ENCODE measurements around the gene ZG16B. TPM values are rescaled to one million over a fixed set of nuclear protein-coding genes. Genes with fewer than 3 reads are reported as not detected.

Gene ZG16B, protein sequence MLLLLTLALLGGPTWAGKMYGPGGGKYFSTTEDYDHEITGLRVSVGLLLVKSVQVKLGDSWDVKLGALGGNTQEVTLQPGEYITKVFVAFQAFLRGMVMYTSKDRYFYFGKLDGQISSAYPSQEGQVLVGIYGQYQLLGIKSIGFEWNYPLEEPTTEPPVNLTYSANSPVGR
- total RNA-seq: 6.5 and 8.0 TPM in 2 replicates

DNA sequence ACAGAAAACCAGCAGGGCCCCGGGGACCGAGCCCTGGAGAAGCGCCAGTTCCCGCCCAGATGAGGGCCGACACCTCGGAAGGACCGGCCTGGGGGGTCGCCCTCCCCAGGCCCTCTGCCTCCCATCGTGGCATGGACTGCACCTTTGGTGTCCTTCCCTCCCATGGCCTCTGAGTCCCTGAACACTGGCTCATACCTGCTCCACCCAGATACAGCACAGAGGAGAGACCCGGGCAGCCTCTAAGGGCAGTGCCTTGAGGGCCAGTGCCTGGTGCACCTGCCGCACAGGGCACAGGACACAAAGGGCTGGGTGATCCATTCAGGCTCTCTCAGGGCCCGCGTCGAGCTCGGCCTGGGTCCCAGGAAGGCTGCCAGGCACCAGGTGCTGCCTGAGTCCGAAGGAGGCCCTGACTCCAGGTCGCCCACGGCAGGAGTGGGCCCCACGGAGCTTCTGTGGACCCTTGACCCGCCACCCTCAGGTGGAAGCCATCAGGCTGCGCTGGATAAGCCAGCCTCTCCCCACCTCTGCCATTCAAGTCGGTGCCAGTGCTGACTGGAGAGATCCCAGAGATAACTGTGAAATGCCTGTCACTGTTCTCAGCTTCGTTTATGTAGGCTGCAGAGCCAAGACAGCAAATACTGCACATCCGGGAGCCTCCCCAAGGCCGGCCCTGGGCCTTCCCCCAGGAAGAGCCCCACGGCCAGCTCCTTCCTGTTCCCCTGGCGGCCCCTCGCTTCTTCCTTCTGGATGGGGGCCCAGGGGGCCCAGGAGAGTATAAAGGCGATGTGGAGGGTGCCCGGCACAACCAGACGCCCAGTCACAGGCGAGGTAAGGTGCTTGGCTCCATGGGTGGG lies at the start of gene ZG16B:
Gene ZG16B (plus strand): TSS at position 803 of the 854 bp plus-strand sequence. CDS start 139 bp downstream, outside the sequence.
- intact Hi-C loops (cut with micrococcal nuclease): no loop called here

DNA sequence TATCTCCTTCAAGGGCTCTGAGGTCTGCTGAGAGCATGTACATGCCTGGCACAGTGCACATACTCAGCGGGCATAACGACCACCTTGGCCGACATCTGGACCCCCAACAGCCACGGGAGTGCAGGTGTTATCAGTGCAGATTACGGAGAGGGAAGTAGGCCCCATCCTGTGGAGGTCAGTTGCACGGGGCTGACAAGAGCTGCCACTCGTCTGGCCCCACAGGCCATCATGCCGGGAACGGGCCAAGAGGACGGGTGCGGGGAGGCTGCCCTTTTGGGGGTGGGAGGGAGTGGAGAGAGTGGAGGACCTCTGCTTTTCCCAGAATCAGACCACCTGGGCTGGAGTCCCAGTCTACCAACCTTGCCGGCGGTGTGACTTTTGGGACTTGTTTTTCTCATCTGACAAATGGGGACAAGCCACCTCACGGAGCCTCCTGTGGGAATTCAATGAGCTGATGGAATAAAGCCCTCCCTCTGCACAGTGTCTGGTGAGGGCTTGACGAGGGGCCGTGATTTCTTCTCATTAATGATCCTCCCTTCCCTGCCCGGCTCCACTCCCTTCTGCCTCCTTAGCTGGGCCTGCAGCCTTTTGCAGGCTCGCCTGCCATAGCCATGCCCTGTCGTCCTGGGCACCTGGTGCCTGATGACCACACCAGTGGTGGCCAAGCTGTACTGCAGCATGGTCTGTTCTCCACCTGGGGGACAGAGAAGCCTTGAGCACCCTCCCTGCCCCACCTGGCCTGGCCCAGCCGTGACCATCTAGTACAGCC lies 47.3 kb upstream of the ZG16B start:
- intact Hi-C loops (cut with micrococcal nuclease): no loop called here

DNA sequence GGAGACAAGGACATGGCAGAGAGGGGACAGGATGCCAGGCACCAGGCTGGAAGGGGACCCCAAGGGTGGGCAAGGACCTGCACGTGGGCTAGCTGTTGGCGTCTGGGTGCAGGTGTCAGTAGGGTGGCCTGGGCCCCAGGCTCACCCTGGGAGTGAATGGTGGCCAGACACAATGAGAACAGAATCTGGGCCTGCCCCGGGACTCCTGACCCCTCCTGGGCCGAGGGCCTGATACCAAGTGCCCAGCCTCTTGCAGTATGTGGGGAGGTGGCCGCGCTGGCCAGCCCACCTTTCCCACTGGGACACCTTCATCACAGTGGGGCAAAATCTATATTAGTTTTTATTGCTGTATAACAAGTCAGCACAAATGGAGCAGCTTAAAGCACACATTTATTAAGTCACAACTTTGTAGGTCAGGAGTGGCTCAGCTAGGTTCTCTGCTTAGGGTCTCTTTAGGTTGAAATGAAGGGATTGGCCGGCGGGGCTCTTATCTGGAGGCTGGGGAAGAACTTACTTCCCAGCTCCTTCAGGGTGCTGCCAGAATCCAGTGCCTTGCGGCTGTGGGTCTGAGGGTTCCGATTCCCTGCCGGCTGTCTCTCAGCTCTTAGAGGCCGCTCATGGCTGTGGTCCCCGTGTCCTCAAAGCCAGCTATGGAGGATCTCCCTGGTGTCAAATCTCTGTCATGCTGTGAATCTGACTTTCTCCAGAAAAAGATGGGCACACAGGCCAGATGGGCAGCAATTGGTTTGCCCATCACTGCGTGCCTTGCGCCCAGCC lies 46.3 kb upstream of the ZG16B start:
- intact Hi-C loops (cut with micrococcal nuclease): no loop called here

DNA sequence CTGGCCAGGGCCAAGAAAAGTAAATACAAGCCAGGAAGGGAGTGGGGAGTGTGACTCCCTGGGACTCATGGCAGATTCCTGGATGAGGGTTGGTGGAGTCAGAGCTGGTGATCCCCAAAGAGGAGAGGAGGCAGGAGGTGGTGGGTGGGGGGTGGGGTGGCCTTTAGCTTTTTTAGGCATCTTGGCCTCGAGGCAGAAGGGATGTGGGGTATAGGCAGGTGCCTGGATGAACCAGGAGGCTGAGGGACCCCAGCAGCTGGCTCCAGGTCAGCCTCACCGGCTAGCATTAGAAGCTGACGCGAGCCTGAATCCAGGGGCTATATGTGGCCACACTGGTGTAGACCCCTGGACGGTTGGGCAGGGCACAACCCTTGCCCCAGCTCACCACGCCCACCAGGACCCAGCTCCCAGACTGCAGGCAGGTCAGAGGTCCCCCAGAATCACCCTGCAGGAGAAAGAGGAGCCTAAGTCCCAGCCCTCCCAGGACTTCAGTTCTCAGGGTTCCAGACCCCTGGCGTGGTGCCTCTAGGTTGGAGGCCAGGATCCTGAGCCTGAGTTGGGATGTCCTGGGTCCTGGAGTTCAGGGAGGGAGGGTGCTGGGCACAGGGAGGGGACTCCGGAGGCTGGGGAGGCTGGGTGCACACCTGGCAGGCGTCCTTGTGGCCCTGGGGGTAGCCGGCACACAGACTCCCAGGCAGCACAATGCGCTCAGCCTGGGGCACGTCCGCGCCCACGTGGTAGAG lies 45.6 kb upstream of the ZG16B start:
- intact Hi-C loops (cut with micrococcal nuclease): no loop called here

GRCh38 chr16:2785101-2785991 lies 44.8 kb upstream of the ZG16B start:
- intact Hi-C loops (cut with micrococcal nuclease): no loop called here

- intact Hi-C loops (cut with micrococcal nuclease): no loop called here
Observed at GRCh38 chr16:2786061-2786825, 43.9 kb upstream of the ZG16B start.

DNA sequence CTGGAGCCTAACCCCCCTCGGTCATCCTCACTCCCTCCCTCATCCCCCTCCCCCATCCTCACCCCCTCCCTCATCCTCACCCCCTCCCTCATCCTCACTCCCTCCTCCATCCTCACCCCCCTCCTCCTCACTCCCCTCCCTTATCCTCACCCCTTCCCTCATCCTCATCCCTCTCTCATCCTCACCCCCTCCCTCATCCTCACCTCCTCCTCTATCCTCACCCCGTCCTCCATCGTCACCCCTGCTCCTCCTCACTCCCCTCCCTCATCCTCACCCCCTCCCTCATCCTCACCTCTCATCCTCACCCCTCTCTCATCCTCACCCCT lies 43.3 kb upstream of the ZG16B start:
- intact Hi-C loops (cut with micrococcal nuclease): no loop called here

- intact Hi-C loops (cut with micrococcal nuclease): no loop called here
Observed at GRCh38 chr16:2787406-2787805, 42.7 kb upstream of the ZG16B start, which contains the start of gene PRSS33. Gene PRSS33, minus strand, starts transcription at chr16:2787560. Its CDS starts 1,013 bp downstream, at chr16:2786547.

DNA sequence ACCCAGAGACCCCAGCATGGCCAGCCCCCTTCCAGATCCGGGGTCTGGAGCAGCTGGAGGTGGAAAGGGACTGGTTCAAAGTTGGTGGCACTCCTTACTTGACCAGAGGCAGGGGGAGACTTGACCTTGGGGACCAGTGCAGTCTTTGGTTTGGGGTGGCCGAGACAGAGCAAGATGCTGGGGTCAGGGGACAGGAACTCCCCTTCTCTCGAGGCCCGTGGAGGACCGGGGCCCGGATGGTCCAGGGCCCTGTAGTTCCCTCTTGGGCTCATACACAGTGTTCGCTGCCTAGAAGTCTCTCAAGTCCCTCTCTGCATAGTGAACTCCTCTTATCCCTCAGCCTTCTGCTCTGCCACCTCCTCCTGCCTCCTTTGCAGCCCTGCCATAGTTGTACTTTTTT lies 42.1 kb upstream of the ZG16B start:
- intact Hi-C loops (cut with micrococcal nuclease): no loop called here

- intact Hi-C loops (cut with micrococcal nuclease): no loop called here
Observed at GRCh38 chr16:2790631-2791030, 39.5 kb upstream of the ZG16B start.

- intact Hi-C loops (cut with micrococcal nuclease): no loop called here
Observed at GRCh38 chr16:2791174-2791573, 38.9 kb upstream of the ZG16B start.

- intact Hi-C loops (cut with micrococcal nuclease): no loop called here
Observed at GRCh38 chr16:2792940-2793339, 37.2 kb upstream of the ZG16B start.

- intact Hi-C loops (cut with micrococcal nuclease): no loop called here
Observed at GRCh38 chr16:2795395-2796143, 34.5 kb upstream of the ZG16B start.

DNA sequence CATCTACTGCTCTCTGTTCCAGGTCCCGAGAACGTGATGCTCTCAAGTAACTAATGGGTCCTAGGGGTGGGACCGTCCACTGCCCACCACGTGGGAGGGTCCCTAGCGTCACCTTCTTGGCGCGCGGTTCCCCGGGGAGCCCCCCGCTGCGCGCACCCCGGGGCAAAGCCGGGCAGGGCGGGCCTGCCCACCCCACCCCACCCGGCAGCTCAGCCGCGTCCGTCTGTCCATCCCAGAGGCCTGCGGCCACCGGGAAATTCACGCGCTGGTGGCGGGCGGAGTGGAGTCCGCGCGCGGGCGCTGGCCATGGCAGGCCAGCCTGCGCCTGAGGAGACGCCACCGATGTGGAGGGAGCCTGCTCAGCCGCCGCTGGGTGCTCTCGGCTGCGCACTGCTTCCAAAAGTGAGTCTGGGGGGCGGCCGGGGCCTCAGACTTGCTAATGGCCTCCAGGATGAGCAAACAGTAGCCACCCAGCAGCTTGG lies 31.3 kb upstream of the ZG16B start:
- intact Hi-C loops (cut with micrococcal nuclease): no loop called here

GRCh38 chr16:2799205-2799858 lies 30.8 kb upstream of the ZG16B start:
- intact Hi-C loops (cut with micrococcal nuclease): no loop called here

DNA sequence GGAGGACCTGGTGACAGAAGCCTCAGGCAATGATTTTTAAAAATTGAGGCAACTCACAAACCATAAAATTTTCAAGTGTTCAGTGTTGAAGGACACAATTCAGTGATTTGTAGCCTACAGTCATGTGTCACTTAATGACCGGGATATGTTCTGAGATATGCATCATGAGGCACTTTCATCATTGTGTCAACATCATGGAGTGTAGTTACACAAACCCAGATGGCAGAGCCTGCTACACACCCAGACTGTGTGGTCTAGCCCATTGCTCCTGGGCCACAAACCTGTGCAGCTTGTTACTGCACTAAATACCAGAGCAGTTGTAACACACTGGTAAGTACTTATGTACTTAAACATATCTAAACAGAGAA lies 30.3 kb upstream of the ZG16B start:
- intact Hi-C loops (cut with micrococcal nuclease): no loop called here

DNA sequence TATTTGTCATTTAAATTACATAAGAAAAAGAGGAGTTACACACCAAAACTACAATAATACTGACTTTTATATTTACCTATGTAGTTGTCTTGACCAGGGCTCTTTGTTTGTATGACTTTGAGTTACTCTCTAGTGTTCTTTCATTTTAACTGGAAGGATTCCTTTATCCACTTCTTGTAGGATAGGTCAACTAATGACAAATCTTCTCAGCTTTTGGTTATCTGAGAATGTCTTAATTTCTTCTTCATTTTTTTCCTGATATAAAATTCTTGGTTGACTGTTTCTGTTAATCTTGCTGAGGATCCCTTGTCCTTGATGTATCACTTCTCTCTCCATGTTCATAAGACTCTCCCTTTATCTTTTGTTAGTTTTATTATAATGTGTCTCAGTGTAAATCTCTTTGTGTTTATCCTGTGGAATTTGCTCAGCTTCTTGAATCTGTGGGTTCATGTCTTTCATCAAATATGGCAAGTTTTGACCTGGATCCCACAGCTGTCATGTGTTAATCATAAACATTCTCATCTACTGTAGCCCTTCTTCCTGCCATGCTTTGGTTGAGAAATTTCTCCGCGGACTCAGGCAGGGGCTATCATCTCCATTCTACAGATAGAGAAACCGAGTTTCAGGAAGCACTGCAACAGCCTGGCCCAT lies 26.4 kb upstream of the ZG16B start:
- intact Hi-C loops (cut with micrococcal nuclease): no loop called here
